ENCODE data around the gene ZNF709. TPM values are rescaled to one million over a fixed set of nuclear protein-coding genes. Genes with fewer than 3 reads are reported as not detected.
"Not testable (repeated sequence)": the region's sequence is repeated elsewhere in the genome, so short reads cannot be mapped to it uniquely, and the experiment has no call there.

ZNF709 gene
- total RNA-seq, 4 donors from 2014 or later: 1.8 to 4.6 (median 2.4) TPM

DNA sequence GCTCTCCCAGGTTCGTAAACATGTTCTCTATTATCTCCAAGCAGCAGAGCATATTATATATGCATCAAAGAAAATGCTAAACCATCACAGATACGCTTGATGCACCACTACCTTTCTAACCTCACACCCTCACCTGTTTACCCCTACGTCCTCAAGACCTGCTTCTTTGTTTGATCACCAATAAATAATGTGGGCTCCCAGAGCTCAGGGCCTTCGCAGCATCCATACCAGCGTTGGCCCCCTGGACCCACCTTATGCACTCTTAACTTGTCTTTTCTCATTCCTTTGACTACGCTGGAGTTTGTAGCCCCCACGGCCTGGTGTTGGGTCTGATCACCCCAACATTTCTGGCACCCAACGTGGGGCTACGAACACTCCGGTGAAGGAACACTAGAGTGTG lies 33.8 kb downstream of the ZNF709 start:
- DNase-seq (ENCODE audit: low spot score) (no peak), ATAC-seq (ENCODE audit: low FRiP score) (no peak)
- TF ChIP-seq, protein P1, sequence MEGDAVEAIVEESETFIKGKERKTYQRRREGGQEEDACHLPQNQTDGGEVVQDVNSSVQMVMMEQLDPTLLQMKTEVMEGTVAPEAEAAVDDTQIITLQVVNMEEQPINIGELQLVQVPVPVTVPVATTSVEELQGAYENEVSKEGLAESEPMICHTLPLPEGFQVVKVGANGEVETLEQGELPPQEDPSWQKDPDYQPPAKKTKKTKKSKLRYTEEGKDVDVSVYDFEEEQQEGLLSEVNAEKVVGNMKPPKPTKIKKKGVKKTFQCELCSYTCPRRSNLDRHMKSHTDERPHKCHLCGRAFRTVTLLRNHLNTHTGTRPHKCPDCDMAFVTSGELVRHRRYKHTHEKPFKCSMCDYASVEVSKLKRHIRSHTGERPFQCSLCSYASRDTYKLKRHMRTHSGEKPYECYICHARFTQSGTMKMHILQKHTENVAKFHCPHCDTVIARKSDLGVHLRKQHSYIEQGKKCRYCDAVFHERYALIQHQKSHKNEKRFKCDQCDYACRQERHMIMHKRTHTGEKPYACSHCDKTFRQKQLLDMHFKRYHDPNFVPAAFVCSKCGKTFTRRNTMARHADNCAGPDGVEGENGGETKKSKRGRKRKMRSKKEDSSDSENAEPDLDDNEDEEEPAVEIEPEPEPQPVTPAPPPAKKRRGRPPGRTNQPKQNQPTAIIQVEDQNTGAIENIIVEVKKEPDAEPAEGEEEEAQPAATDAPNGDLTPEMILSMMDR (IDR thresholded peaks at IDR 0.05): no peak

DNA sequence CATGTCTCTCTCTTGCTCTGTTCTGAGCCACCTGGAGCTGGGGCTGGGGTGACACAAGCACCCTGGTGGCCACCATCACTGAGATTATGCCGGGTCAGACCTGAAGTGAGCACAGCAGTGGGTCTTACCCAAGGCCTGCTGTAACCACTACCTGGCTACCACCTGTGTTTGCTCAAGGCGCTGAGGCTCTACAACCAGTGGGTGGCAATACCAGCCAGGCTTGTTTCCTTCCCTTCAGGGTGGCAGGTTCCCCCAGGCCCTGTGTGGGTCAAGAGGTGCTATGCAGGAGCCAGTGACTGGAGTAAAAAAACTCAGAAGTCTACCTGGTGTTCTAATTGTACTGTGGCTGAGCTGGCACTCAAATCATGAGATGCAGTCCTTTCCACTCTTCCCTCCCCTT lies 35.8 kb downstream of the ZNF709 start:
- TF ChIP-seq, protein P1 (IDR thresholded peaks at IDR 0.05): no peak
- ATAC-seq (ENCODE audit: low FRiP score) (no peak), DNase-seq (ENCODE audit: low spot score) (no peak)

DNA sequence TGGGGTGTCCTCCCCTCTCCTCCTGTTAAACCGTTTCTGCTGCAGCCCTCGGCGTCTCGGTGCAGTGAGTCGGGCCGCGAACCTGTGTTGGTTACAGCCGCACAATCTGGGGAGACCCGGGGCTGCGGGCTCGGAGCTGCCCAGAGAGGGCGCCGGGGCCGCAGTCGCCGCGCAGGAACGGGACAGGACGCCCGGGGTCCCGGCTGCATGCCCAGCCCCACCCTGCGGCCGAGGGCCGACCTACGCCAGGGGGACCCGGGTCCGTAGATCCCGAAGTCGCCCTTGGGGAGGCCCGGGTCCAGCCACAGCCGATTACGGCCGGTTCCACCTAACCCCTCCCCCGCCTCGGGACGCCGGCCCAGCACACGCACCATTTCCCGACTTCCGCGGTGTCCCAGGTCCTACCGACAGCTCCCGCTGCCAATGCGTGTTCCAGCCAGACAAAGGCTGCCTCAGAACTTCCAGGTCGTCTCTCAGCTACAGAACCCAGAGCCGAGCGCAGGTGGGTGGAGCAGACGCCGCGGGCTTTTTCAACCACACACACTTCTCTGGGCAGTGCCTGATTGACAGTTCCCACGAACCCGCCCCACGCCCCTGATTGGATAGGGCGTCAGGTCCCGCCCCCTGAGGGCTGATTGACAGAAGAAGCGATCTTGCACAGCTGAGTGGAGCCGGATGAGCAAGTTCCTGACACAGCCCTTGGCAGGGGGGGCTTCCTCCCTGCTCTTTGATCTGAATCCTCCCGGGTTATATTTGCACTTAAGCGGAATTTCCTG lies 43.9 kb downstream of the ZNF709 start, which contains the start of gene ZNF443:
Gene ZNF443, minus strand, starts transcription at position 481 of the 776 bp plus-strand sequence. Its CDS starts 107 bp downstream, at position 374.
- peak; percentile 100 for ATAC-seq (ENCODE audit: low FRiP score)
- peak; percentile 98 for DNase-seq (ENCODE audit: low spot score)
- TF ChIP-seq, protein P1 (IDR thresholded peaks at IDR 0.05): no peak

DNA sequence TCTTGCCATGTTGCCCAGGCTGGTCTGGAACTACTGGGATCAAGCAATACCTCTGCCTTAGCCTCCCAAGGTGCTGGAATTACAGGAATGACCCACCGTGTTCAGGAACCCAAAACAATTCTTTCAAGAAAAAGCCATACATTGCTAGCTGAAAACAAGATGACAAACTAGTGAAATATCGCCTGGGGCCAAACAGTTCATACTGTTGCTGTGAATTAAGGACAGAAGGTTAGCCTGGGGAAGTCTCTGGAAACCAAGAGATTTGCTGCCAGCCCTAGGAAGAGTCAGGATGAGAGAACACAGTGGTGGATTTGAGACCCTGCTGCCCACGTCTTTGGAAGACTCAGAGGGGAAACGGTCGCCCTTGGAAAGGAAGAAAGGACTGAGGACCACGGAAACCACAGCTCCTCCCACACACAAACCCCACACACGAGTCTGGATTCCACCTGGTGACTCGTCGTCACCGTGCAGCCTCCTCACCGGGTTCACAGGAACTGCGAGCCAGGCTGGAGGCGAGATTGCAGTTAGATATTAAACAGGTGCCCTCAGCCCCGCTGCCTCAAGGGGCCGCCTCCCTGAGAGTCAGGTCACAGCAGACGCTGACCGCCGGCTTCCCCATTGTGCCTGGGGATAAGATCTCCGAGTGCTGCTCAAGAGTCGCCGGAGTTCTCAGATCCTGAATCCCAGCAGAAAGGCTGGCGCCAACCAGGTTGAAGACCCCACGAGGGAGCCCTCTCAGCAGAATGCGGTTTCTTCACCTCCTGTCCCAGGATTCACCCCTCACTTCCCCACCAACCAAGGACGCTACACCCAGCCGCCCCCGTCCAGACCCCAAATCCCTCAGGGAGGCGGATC lies 44.7 kb downstream of the ZNF709 start:
- DNase-seq (ENCODE audit: low spot score): not testable (repeated sequence)
- peak; percentile 22 for ATAC-seq (ENCODE audit: low FRiP score)

DNA sequence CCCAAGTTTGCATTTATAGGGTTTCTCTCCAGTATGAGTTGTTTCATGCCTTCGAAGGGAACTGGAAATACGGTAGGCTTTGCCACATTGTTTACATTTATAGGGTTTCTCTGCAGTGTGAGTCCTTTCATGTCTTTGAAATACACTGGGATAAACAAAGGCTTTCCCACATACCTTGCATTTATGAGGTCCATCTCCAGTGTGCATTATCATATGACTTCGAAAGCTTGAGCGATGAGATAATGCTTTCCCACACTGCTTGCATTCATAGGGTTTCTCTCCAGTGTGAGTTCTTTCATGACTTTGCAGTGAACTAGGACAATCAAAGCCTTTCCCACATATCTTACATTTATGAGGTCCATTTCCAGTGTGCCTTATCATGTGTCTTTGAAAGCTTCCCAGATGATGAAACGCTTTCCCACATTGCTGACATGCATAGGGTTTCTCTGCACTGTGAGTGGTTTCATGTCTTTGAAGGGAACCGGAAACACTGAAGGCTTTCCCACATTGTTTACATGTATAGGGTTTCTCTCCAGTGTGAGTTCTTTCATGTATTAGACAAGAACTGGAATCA lies 53.8 kb downstream of the ZNF709 start:
- not testable (repeated sequence) for DNase-seq (ENCODE audit: low spot score); ATAC-seq (ENCODE audit: low FRiP score)

DNA sequence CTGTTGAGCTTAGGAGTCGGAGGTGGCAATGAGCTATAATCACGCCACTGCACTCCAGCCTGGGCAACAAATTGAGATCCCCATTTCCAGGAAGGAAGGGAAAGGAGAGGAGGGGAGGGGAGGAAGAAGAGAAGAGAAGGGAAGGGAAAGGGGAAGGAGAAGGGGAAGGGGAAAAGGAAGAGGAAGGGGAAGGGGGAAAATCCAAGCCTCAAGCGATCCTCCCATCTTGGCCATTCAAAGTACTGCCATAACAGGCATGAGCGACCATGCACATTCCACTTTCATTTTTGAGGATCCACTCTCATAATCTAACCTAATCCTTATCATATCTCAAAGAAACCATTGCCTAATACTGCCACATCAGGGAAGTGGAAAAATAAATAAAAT lies 58.7 kb downstream of the ZNF709 start:
- TF ChIP-seq, protein P1 (IDR thresholded peaks at IDR 0.05): no peak
- DNase-seq (ENCODE audit: low spot score) (no peak), ATAC-seq (ENCODE audit: low FRiP score) (no peak)

DNA sequence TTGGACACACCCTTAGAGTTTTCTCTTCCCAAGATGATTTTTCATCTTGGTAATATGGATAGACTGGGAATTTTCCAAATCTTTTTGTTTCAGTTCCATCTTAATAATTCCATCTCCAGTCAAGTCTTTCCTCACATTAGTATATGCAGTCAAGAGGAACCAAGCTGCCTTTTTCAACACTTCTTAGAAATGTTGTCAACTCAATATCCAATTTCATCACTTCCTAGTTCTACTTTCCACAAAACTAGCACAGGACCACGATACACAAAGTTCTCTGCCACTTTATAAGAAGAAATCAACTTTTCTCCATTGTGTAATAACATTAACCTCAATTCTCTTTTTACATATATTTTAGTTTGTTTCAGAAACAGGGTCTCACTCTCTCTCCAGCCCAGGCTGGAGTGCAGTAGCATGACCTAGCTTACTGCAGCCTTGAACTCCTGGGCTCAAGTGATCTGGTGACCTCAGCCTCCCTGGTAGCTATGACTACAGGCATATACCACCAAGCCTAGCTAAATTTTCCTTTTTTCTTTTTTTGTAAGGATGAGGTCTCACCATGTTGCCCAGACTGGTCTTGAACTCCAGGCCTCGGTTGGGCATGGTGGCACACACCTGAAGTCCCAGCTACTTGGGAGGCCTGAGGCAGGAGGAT lies 59.3 kb downstream of the ZNF709 start:
- ATAC-seq (ENCODE audit: low FRiP score) (no peak), DNase-seq (ENCODE audit: low spot score) (no peak)
- TF ChIP-seq, protein P1 (IDR thresholded peaks at IDR 0.05): no peak

DNA sequence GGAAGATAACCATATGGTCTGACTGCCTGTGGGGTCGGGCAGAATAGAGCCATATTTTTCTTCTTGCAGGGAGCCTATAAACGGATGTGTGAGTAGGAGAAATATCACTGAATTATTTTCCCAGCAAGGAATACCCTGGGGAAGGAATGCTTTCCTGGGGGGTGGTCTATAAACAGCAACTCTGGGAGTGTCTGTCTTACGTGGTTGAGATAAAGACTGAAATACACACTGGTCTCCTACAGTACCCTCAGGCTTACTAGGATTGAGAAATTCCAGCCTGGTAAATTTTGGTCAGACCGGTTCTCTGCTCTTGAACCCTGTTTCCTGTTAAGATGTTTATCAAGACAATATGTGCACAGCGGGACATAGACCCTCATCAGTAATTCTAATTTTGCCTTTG lies 67.3 kb downstream of the ZNF709 start:
- DNase-seq (ENCODE audit: low spot score): not testable (repeated sequence)

More for the DNA sequence above, 67.3 kb downstream of the ZNF709 start:
- ATAC-seq (ENCODE audit: low FRiP score): not testable (repeated sequence)
